Activated CD8-positive, alpha-beta memory T cell treated with anti-CD3 and anti-CD28 coated beads, Interleukin-2, amount 50 U/mL, for 1 hour (primary cell): ENCODE results near the gene KRTAP10-6.
"Not testable (repeated sequence)": the region's sequence is repeated elsewhere in the genome, so short reads cannot be mapped to it uniquely, and the experiment has no call there.

Source experiments
- DNase-seq: peaks from one replicate; pipeline ENCODE4 v3.0.0-alpha.2; 2020; ENCODE audit errors: extremely low read depth

KRTAP10-6 gene

GRCh38 chr21:44617071-44617501, 24.8 kb upstream of the KRTAP10-6 start:
- DNase-seq, result no peak

DNA sequence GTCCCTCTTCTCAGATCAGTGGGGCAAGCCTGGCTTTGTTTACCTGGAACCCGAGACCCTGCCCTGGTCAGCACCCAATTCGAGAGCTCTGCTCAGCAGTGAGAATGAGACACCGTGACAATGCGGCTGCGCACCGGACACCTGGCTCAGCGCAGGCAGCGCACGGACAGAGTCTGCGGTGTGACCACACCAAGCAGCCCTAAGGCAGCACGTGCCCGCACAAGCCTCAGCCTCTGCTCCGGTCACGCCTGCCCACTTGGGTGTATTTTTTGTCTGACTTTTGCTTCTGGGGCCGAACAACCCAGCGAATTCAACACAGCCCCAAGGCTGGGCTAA, 24.3 kb upstream of the KRTAP10-6 start:
- no peak for DNase-seq

DNA sequence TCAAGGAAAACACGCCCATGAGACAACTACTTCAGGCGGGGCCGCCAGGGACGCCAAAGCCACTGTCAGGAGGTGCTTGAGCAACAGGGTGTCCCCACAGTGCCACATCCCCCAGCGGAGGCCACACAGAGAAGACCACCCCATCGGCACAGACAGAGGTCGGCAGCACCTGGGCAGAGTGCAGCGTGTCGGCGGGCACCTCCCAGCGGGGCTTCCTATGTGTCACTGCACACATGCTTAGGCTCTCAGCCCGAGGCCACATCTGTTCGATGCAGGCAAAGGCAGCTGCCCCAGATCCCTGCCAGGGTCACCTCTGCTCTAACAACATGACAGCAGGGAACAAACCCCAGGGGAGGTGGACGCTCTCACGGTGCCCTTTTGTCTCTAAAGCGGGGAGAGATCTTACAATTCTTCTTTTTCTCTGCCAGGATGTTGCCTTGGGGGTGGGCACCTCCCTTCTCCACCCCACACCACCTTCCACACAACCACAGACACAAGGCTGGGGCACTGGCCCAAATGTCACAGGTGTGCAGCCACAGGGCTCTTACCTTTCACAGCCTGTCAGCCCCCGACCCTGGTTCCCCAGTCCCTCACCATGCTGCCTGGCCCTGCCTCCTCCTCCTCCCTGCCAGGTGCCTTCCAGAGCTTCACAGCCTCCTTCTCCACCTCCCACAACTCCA, 23.7 kb upstream of the KRTAP10-6 start:
- DNase-seq, result no peak

GRCh38 chr21:44615466-44615865, 23.2 kb upstream of the KRTAP10-6 start:
- DNase-seq, result no peak

GRCh38 chr21:44614961-44615391, 22.7 kb upstream of the KRTAP10-6 start:
- no peak for DNase-seq

DNA sequence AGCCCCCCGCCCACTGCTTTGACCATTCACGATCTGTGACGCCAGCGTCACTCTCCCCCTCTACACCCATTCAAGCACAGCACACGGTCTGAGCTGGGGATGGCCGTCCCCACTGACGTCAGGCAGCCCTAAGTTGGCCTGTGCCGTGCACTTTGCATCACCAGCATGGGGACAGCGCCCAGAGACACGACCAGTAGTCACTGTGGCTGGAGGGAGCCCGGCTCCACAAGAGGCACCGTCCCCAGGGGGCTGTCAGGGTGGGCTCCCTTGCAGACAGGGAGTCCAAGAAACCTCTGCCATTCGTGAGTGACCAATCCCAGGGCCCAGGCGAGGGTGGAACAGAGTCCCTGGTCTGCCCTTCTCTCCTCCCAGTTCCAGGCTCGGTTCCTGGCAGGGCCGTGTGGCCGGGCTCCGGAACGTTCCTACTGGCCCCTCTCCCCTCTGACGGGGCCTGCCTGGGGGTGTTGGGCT, 21.9 kb upstream of the KRTAP10-6 start:
- no peak for DNase-seq

- no peak for DNase-seq
These were observed 21.3 kb upstream of the KRTAP10-6 start for GRCh38 chr21:44613386-44614155.

GRCh38 chr21:44612669-44613229, 20.4 kb upstream of the KRTAP10-6 start:
- DNase-seq, result no peak

DNA sequence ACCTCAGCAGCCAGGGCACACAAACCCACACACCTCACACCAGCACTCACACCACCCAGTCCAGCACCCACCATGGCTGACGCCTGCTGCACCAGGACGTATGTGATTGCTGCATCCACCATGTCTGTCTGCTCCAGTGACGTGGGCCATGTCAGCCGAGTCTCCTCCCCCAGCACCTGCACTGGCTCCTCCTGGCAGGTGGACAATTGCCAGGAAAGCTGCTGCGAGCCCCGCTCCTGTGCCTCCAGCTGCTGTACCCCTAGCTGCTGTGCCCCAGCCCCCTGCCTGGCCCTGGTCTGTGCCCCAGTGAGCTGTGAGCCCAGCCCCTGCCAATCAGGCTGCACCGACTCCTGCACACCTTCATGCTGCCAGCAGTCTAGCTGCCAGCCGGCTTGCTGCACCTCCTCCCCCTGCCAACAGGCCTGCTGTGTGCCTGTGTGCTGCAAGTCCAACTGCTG, 19.8 kb upstream of the KRTAP10-6 start, which contains the start of gene KRTAP10-8:
KRTAP10-8 (plus strand) TSS at position 51 of the 458 bp plus-strand sequence; CDS start at position 73, 22 bp downstream.
- DNase-seq, result no peak

GRCh38 chr21:44611551-44611950, 19.2 kb upstream of the KRTAP10-6 start:
- DNase-seq, result no peak

DNA sequence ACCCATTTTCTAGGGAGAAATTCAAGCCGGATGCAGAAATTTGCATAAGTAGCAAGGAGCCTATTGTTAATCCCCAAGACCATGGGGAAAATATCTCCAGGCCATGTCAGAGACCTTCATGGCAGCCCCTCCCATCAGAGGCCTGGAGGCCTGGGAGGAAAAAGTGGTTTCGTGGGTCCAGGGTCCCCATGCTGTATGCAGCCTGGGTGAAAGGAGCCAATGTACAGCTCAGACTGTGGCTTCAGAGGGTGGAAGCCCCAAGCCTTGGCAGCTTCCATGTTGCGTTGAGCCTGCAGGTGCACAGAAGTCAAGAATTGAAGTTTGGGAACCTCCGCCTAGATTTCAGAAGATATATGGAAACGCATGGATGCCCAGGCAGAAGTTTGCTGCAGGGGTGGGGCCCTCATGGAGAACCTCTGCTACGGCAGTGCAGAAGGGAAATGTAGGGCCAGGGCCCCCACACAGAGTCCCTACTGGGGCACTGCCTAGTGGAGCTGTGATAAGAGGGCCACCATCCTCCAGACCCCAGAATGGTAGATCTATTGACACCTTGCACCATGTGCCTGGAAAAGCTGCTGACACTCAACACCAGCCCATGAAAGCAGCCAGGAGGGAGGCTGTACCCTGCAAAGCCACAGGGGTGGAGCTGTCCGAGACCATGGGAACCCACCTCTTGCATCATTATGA, 18.0 kb upstream of the KRTAP10-6 start:
- not testable (repeated sequence) for DNase-seq

DNA sequence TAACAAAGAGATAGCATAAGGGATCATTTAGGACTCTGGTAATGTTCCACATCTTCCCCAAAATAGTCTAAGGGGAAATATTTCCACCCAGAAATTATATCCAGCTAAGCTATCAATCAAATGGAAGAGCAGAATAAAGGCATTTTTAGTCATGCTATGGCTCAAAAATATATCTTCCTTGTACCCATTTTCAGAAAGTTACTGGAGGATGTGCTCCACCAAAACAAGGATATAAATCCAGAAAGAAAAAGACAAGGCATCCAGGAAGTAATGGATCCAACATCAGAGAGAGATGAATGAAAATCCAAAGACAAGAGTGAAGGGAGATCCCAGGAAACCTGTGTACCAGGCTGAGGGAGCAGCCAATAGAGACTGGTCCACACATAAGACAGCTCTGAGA, 16.9 kb upstream of the KRTAP10-6 start:
- no peak for DNase-seq

DNA sequence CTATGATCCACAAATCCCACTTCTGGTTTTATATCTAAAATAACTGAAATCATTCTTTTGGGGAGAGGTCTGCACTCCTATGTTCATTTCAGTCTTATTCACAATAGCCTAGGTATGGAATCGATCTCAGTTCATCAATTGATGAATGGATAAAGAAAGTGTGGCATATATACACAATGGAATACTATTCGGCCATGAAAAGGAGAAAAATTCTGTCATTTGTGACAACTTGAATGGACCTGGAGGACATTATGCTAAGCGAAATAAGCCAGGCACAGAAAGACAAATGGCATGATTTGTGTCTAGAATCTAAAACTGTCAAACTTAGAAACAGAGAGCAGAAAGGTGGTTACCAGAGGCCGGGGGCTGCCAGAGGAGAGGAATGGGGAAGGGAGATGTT, 14.2 kb upstream of the KRTAP10-6 start:
- no peak for DNase-seq

GRCh38 chr21:44603911-44604310, 11.6 kb upstream of the KRTAP10-6 start:
- DNase-seq, result no peak

DNA sequence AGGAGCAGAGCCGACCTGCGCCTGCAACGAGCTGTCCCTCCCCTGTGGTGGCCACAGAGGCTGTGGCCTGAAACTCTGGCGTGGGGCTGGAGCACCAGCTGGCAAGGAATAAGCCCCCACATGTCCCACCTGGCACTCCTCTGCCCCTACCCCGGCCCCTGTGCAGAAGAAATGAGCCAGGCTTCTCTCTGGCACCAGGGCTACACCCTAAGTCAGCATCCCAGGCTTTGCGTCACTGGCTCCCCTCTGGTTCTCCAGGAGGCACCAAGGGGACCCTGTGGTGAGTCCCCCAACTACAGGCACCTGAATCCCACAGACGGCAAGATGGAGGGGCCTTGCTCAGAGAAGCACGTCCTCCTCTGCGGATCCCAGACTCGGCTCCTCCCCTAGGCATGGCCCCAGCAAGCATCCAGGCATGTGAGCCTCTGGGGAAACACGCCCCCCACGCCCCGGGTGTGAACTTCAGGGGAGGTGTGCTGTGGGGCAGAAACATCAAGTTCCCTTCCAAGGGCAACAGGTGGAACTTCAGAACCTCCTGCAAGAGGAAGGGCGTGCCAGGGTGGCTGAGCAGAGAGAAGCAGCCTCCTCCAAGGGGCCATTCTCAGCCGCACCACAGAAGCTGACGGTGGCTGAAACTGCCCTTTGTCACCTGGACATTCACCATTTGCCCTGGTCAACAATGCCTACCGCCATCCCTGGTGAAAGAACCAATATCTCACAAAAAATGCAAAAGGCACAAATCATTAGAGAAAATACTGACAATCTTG, 11.0 kb upstream of the KRTAP10-6 start:
- DNase-seq, result no peak

DNA sequence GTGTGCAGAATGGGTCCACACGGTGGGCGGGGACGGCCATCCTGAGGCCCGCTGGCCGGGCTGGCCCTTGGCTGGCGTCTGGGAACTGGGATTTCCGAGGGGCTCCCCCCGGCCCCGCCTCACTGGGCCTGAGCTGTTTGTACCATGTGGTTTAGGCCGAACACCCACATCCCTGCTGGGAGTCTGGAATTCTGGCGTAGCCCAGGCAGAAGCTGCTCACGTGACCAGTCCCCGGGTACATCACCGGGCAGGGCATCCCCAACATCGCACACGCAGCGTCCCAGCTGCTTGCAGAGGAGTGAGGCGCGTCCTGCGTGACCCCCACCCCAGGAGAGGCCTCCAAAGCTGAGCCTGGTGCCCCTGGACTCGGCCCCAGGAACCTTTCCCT, 10.2 kb upstream of the KRTAP10-6 start:
- no peak for DNase-seq

GRCh38 chr21:44601596-44602462, 9.5 kb upstream of the KRTAP10-6 start:
- no peak for DNase-seq

DNA sequence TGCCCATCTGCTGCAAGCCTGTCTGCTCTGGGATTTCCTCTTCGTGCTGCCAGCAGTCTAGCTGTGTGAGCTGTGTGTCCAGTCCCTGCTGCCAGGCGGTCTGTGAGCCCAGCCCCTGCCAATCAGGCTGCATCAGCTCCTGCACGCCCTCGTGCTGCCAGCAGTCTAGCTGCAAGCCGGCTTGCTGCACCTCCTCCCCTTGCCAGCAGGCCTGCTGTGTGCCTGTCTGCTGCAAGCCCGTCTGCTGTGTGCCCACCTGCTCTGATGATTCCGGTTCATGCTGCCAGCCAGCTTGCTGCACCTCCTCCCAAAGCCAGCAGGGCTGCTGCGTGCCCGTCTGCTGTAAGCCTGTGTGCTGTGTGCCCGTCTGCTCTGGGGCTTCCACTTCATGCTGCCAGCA, 8.8 kb upstream of the KRTAP10-6 start:
- not testable (repeated sequence) for DNase-seq

GRCh38 chr21:44600118-44600978, 8.0 kb upstream of the KRTAP10-6 start, which contains the start of gene KRTAP10-7:
Gene KRTAP10-7, plus strand, starts transcription at chr21:44600597. Its CDS starts 25 bp downstream, at chr21:44600622.
- not testable (repeated sequence) for DNase-seq
